Measurements from ENCODE around the gene ZP3.
"Not testable (repeated sequence)": the region's sequence is repeated elsewhere in the genome, so short reads cannot be mapped to it uniquely, and the experiment has no call there.

The ZP3 gene

GRCh38 chr7:76424413-76425111 lies at the start of gene ZP3:
Gene ZP3 (plus strand): TSS chr7:76424950. CDS start chr7:76424965, 15 bp downstream.
- no peak for DNase-seq (ENCODE audit: low read depth in 2 of 2)

- no peak for DNase-seq (ENCODE audit: low read depth in 2 of 2)
Measured at GRCh38 chr7:76375251-76375650, 49.5 kb upstream of the ZP3 start.

- DNase-seq (ENCODE audit: low read depth in 2 of 2), result no peak
Measured at GRCh38 chr7:76377186-76377918, 47.4 kb upstream of the ZP3 start.

- DNase-seq (ENCODE audit: low read depth in 2 of 2), result no peak
Measured at GRCh38 chr7:76380623-76380966, 44.2 kb upstream of the ZP3 start.

GRCh38 chr7:76381814-76382213 lies 42.9 kb upstream of the ZP3 start:
- DNase-seq (ENCODE audit: low read depth in 2 of 2), result no peak

GRCh38 chr7:76383089-76383944 lies 41.4 kb upstream of the ZP3 start:
- no peak for DNase-seq (ENCODE audit: low read depth in 2 of 2)

- no peak for DNase-seq (ENCODE audit: low read depth in 2 of 2)
Measured at GRCh38 chr7:76386691-76387260, 38.0 kb upstream of the ZP3 start.

GRCh38 chr7:76387789-76388188 lies 37.0 kb upstream of the ZP3 start:
- not testable (repeated sequence) for DNase-seq (ENCODE audit: low read depth in 2 of 2)

GRCh38 chr7:76390092-76390491 lies 34.7 kb upstream of the ZP3 start:
- no peak for DNase-seq (ENCODE audit: low read depth in 2 of 2)

GRCh38 chr7:76392531-76393115 lies 32.1 kb upstream of the ZP3 start:
- DNase-seq (ENCODE audit: low read depth in 2 of 2), result no peak

GRCh38 chr7:76393116-76394031 lies 31.4 kb upstream of the ZP3 start:
- peak; percentile 91 to 93 for DNase-seq (ENCODE audit: low read depth in 2 of 2)

GRCh38 chr7:76394957-76395356 lies 29.8 kb upstream of the ZP3 start:
- no peak for DNase-seq (ENCODE audit: low read depth in 2 of 2)

- not testable (repeated sequence) for DNase-seq (ENCODE audit: low read depth in 2 of 2)
Measured at GRCh38 chr7:76395605-76395964, 29.2 kb upstream of the ZP3 start.

GRCh38 chr7:76395965-76396726 lies 28.6 kb upstream of the ZP3 start:
- no peak for DNase-seq (ENCODE audit: low read depth in 2 of 2)

GRCh38 chr7:76396864-76397263 lies 27.9 kb upstream of the ZP3 start:
- DNase-seq (ENCODE audit: low read depth in 2 of 2), result no peak

- peak; percentile 84 to 88 for DNase-seq (ENCODE audit: low read depth in 2 of 2)
Measured at GRCh38 chr7:76397409-76398183, 27.2 kb upstream of the ZP3 start.

- no peak for DNase-seq (ENCODE audit: low read depth in 2 of 2)
Measured at GRCh38 chr7:76400248-76400647, 24.5 kb upstream of the ZP3 start.

GRCh38 chr7:76403097-76403496 lies 21.7 kb upstream of the ZP3 start:
- not testable (repeated sequence) for DNase-seq (ENCODE audit: low read depth in 2 of 2)
